Testis (tissue), 2 donors: ENCODE data around the gene HOXA1.

Source experiments
- POLR2A ChIP-seq: fragments of 450-650 bp; IDR thresholded peaks from one replicate; pipeline ENCODE4 v1.6.1; 2017; ENCODE audit warnings: antibody characterized with exemption, mild to moderate bottlenecking, moderate library complexity
- TF ChIP-seq, protein P1 (sequence below), 3 experiments: fragments of 450-650 bp in 2 of 3; fragments of 200-600 bp in 1 of 3; sonication (generic) in 1 of 3; IDR thresholded peaks; one replicate each; pipeline ENCODE4 v1.5.1; 2016 to 2019; ENCODE audit warnings: antibody characterized with exemption in 3 of 3, mild to moderate bottlenecking in 2 of 3, moderate library complexity in 1 of 3

DNA sequence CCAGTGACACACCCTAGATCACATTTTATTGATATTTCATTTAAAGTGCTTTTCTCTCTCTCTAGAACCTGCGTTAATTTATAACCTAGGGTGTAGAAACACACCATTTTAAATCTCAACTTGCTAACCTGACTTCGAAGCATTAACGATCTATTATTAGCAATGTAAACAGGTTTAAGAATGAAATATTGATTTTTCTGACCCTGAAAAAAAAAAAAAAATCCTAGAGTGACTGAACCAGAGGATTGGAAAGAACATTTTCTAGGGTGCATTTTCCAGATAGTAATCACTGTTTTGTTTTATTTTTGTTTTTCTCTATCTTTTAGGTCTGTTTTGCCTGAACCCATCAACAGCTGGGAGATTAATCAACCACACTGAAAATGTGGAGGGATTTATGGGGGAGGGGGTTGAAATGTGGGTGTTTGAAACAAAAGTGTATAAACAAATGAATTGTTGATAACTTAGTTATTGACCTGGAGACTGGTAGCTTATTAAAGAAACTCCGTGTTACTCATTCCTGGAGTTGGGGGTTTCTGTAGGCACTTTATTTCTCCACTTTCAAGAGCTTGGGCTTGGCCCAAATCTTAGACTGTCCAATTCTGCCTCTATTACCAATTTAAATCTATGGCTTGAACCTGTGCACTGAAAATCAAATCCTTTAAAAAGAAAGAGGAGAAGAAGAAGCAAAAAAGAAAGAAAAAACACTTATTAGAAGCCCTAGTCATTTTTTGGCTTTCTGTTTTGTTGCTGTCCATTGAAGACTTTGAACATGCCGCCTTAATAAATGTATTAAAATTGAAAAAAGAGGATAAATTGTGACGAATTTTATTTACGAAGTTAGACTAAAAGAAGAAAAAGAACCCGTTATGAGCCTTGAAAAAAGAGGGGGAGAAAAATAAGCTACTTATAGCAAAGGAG, 3.9 kb upstream of the HOXA1 start:
- TF ChIP-seq, protein P1, sequence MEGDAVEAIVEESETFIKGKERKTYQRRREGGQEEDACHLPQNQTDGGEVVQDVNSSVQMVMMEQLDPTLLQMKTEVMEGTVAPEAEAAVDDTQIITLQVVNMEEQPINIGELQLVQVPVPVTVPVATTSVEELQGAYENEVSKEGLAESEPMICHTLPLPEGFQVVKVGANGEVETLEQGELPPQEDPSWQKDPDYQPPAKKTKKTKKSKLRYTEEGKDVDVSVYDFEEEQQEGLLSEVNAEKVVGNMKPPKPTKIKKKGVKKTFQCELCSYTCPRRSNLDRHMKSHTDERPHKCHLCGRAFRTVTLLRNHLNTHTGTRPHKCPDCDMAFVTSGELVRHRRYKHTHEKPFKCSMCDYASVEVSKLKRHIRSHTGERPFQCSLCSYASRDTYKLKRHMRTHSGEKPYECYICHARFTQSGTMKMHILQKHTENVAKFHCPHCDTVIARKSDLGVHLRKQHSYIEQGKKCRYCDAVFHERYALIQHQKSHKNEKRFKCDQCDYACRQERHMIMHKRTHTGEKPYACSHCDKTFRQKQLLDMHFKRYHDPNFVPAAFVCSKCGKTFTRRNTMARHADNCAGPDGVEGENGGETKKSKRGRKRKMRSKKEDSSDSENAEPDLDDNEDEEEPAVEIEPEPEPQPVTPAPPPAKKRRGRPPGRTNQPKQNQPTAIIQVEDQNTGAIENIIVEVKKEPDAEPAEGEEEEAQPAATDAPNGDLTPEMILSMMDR (IDR thresholded peaks at IDR 0.05), result no peak
- TF ChIP-seq POLR2A, result no peak
